Endothelial cell of umbilical vein (primary cell): Measurements from ENCODE around the gene CUX1. TPM values are rescaled to one million over a fixed set of nuclear protein-coding genes. Genes with fewer than 3 reads are reported as not detected.

Source experiments
- BruUV-seq: library from RNA; stranded (reverse); fragments of 400-500 nt; replicated peaks from 2 replicates; lab custom pipeline; 2021; lab: Mats Ljungman, UMichigan
- CTCF ChIA-PET: fragments of 300-600, 350-600 bp; sonication (Branson Sonifier 250); formaldehyde crosslinking; loops from one replicate; lab custom pipeline; 2021; ENCODE audit warnings: antibody characterized with exemption, inconsistent platforms; lab: Charles Lee
- POLR2A ChIA-PET: fragments of 300-600, 350-600 bp; sonication (Branson Sonifier 250); formaldehyde crosslinking; loops from one replicate; lab custom pipeline; 2021; ENCODE audit warnings: antibody characterized with exemption, inconsistent platforms; lab: Charles Lee
- DNase-seq: peaks from one replicate; pipeline ENCODE4 v3.0.0-alpha.2; 2011; ENCODE audit warnings: low read depth, low spot score
- FAIRE-seq: peaks from 2 replicates; lab custom pipeline; 2011; peaks lifted over from hg19 to GRCh38; lab: Jason Lieb, UNC
- H2AFZ ChIP-seq: 2 replicates; pipeline ENCODE4 v1.6.0; 2012; ENCODE audit warnings: low read depth, low read length, control low read depth, inconsistent platforms
- H3K27ac ChIP-seq: 2 replicates; pipeline ENCODE4 v1.5.1; 2011; ENCODE audit warnings: low read depth, mild to moderate bottlenecking, control low read depth, low read length, moderate library complexity; ENCODE audit not compliant: insufficient read depth
- H3K27me3 ChIP-seq, 2 experiments: 2 replicates each; pipeline versions ENCODE4 v1.6.0 to v1.6.1; 2011; ENCODE audit warnings: low read length in 2 of 2, mixed read lengths in 1 of 2; ENCODE audit not compliant: control insufficient read depth in 2 of 2, insufficient read depth in 2 of 2
- H3K36me3 ChIP-seq, 2 experiments: 2 replicates in 1 of 2; 3 replicates in 1 of 2; pipeline ENCODE4 v1.5.1; 2011; ENCODE audit warnings: low read length in 2 of 2, mild to moderate bottlenecking in 1 of 2, moderate library complexity in 1 of 2; ENCODE audit not compliant: control insufficient read depth in 2 of 2, insufficient read depth in 2 of 2; ENCODE audit errors: extremely low read depth in 1 of 2
- H3K4me1 ChIP-seq: 3 replicates; pipeline ENCODE4 v1.5.1; 2011; ENCODE audit warnings: mild to moderate bottlenecking, low read length; ENCODE audit not compliant: control insufficient read depth, insufficient read depth; ENCODE audit errors: extremely low read depth
- H3K4me2 ChIP-seq: 2 replicates; pipeline ENCODE4 v1.6.1; 2011; ENCODE audit warnings: low read length, control low read depth, mixed read lengths; ENCODE audit not compliant: insufficient read depth
- H3K4me3 ChIP-seq, 3 experiments: fragments of 200-600 bp in 1 of 3; sonication (generic), shearing (Covaris generic) in 1 of 3; replicated peaks in 1 of 3; 2 replicates each; pipeline ENCODE4 v1.5.1; 2011 to 2016; ENCODE audit warnings: control low read depth in 3 of 3, low read length in 3 of 3, mild to moderate bottlenecking in 2 of 3, inconsistent platforms in 1 of 3, low read depth in 1 of 3, moderate library complexity in 1 of 3; ENCODE audit not compliant: insufficient read depth in 1 of 3
- H3K79me2 ChIP-seq: 2 replicates; pipeline ENCODE4 v1.6.0; 2012; ENCODE audit warnings: low read length, inconsistent platforms; ENCODE audit not compliant: control insufficient read depth, insufficient read depth
- H3K9ac ChIP-seq: replicated peaks from 2 replicates; pipeline ENCODE3; 2011; ENCODE audit warnings: low read length, control low read depth; ENCODE audit not compliant: insufficient read depth; ENCODE audit errors: extremely low read depth
- H3K9me1 ChIP-seq: replicated peaks from 3 replicates; pipeline ENCODE4 v1.6.0; 2011; ENCODE audit warnings: mild to moderate bottlenecking, low read length; ENCODE audit not compliant: control insufficient read depth, insufficient read depth; ENCODE audit errors: extremely low read depth
- H3K9me3 ChIP-seq: replicated peaks from 2 replicates; pipeline ENCODE4 v1.5.1; 2012; ENCODE audit warnings: low read length, inconsistent platforms; ENCODE audit not compliant: control insufficient read depth, insufficient read depth
- H4K20me1 ChIP-seq: replicated peaks from 2 replicates; pipeline ENCODE3; 2011; ENCODE audit warnings: mild to moderate bottlenecking, low read length; ENCODE audit not compliant: control insufficient read depth, insufficient read depth; ENCODE audit errors: extremely low read depth
- EZH2 ChIP-seq: IDR thresholded peaks from 2 replicates; pipeline ENCODE4 v1.6.1; 2012; ENCODE audit warnings: borderline replicate concordance, low read depth, mild to moderate bottlenecking, moderate library complexity, low read length, inconsistent platforms; ENCODE audit not compliant: severe bottlenecking
- FOS ChIP-seq: IDR thresholded peaks from 2 replicates; pipeline ENCODE4 v1.6.1; 2011; ENCODE audit warnings: mild to moderate bottlenecking, low read length, moderate library complexity, borderline replicate concordance; ENCODE audit not compliant: insufficient read depth
- GATA2 ChIP-seq: IDR thresholded peaks from 2 replicates; pipeline ENCODE4 v1.7.0; 2011; ENCODE audit warnings: low read depth, mild to moderate bottlenecking, moderate library complexity, mixed read lengths, low read length; ENCODE audit not compliant: insufficient read length, insufficient read depth
- JUN ChIP-seq: IDR thresholded peaks from 2 replicates; pipeline ENCODE4 v1.6.1; 2011; ENCODE audit warnings: borderline replicate concordance, low read depth; ENCODE audit not compliant: insufficient read length, insufficient read depth
- MAX ChIP-seq: IDR thresholded peaks from 2 replicates; pipeline ENCODE4 v1.6.1; 2011; ENCODE audit not compliant: insufficient read depth, insufficient read length
- MYC ChIP-seq: IDR thresholded peaks from one replicate; pipeline ENCODE4 v1.6.1; 2011; ENCODE audit warnings: mild to moderate bottlenecking, low read depth, low read length
- POLR2A ChIP-seq: IDR thresholded peaks from 2 replicates; pipeline ENCODE4 v1.6.1; 2012; ENCODE audit warnings: low read depth, mild to moderate bottlenecking, control low read depth, low read length
- POLR2AphosphoS5 ChIP-seq: IDR thresholded peaks from 2 replicates; pipeline ENCODE4 v1.6.1; 2012; ENCODE audit warnings: low read depth, mild to moderate bottlenecking, control low read depth, low read length, moderate library complexity; ENCODE audit not compliant: insufficient read depth
- dilution Hi-C: fragments of 300-500 bp; cut with MboI; formaldehyde crosslinking; loops from one replicate; pipeline ENCODE4 v1.15.0; 2019; ENCODE audit warnings: low sequenced_read_pairs; ENCODE audit not compliant: extremely low pct_ligation_motif_present
- intact Hi-C: fragments of 100-400 bp; cut with micrococcal nuclease; formaldehyde crosslinking; loops from one replicate; pipeline ENCODE4 v1.10.0; 2022
- polyA plus RNA-seq, 4 experiments: library from polyadenylated mRNA; depleted of rRNA in 3 of 4; stranded (reverse) in 3 of 4; unstranded in 1 of 4; fragments of >200 nt; gene quantifications; 2 replicates each; pipeline versions ENCODE4 v1.2.1 to v1.2.3, GENCODE V29; 2011 to 2012; ENCODE audit warnings: missing spikeins in 1 of 4
- total RNA-seq: library from RNA; stranded (reverse); gene quantifications from 2 replicates; pipeline ENCODE4 v1.2.3, GENCODE V29; 2021
- TF ChIP-seq, protein P1 (sequence below), 2 donors: IDR thresholded peaks; 1 replicate in 1 of 2; 2 replicates in 1 of 2; pipeline ENCODE4 v1.5.1; 2011; ENCODE audit warnings: low read length in 2 of 2, mild to moderate bottlenecking in 2 of 2, moderate library complexity in 2 of 2, control low read depth in 1 of 2, inconsistent platforms in 1 of 2, low read depth in 1 of 2; ENCODE audit not compliant: insufficient read depth in 1 of 2; ENCODE audit errors: extremely low read depth in 1 of 2

Gene CUX1
- total and polyA plus RNA-seq, 2 donors (not counting 3 experiments of a cell fraction or from before 2014, with no cell fraction given), result 13.8 to 49.8 TPM

- no TSS peak for BruUV-seq
- Histone ChIP-seq H2AFZ (no peak overlapping the region), H3K9me1 (no peaks in the 10 kb centered on the region), H3K9me3 (no peaks in the 10 kb centered on the region), H3K4me1 (peaks cover 5% of the 10 kb centered on the region), H3K27ac (no peak overlapping the region), H3K79me2 (peaks cover 1% of the 10 kb centered on the region), H4K20me1 (no peaks in the 10 kb centered on the region), H3K36me3 (no peaks in the 10 kb centered on the region), H3K4me3 (no peak overlapping the region), H3K27me3 (no peaks in the 10 kb centered on the region), H3K9ac (no peak overlapping the region), H3K4me2 (no peak overlapping the region)
- CTCF ChIA-PET, result interaction anchor here (1.1 to 1.6 kb wide), 2 partner anchors 12 to 53 kb away, joined by 3 read pairs; no protein-coding TSS in a partner anchor
- intact Hi-C loops, result no loop called here
- dilution Hi-C loops, result no loop called here
- TF ChIP-seq MYC (no peak), GATA2 (no peak), EZH2 (no peak), POLR2AphosphoS5 (no peak), POLR2A (no peak), FOS (no peak), JUN (no peak), MAX (no peak)
- TF ChIP-seq, protein P1, sequence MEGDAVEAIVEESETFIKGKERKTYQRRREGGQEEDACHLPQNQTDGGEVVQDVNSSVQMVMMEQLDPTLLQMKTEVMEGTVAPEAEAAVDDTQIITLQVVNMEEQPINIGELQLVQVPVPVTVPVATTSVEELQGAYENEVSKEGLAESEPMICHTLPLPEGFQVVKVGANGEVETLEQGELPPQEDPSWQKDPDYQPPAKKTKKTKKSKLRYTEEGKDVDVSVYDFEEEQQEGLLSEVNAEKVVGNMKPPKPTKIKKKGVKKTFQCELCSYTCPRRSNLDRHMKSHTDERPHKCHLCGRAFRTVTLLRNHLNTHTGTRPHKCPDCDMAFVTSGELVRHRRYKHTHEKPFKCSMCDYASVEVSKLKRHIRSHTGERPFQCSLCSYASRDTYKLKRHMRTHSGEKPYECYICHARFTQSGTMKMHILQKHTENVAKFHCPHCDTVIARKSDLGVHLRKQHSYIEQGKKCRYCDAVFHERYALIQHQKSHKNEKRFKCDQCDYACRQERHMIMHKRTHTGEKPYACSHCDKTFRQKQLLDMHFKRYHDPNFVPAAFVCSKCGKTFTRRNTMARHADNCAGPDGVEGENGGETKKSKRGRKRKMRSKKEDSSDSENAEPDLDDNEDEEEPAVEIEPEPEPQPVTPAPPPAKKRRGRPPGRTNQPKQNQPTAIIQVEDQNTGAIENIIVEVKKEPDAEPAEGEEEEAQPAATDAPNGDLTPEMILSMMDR (IDR thresholded peaks at IDR 0.05; ENCODE audit: extremely low read depth in 1 of 2, insufficient read depth in 1 of 2, low read depth in 1 of 2, low read length in 2 of 2), result no peak
- no peak for DNase-seq
- no peak for FAIRE-seq
- POLR2A ChIA-PET, result no interaction called here
Measured at GRCh38 chr7:101935521-101936141, 118.2 kb downstream of the CUX1 start.
